T-helper 1 cell treated with Interleukin-12 subunit alpha and Interleukin-12 subunit beta and Interleukin-4 antibody, amounts not matched to agents 30 μg/mL and 1 μg/mL, for 36 hours (primary cell): Measurements from ENCODE around the gene PABPN1L.

Experiments
- H3K27ac Mint-ChIP-seq: one replicate; pipeline ENCODE4 v1.8.0; 2021; ENCODE audit warnings: mild to moderate bottlenecking, mixed read lengths
- H3K27me3 Mint-ChIP-seq: one replicate; pipeline ENCODE4 v1.8.0; 2021; ENCODE audit warnings: low read depth, mixed read lengths
- H3K36me3 Mint-ChIP-seq: one replicate; pipeline ENCODE4 v1.8.0; 2021; ENCODE audit warnings: low read depth, mixed read lengths
- H3K4me1 Mint-ChIP-seq: one replicate; pipeline ENCODE4 v1.8.0; 2021; ENCODE audit warnings: low read depth, mixed read lengths
- H3K4me3 Mint-ChIP-seq: one replicate; pipeline ENCODE4 v1.8.0; 2021; ENCODE audit warnings: mild to moderate bottlenecking, moderate library complexity, mixed read lengths
- H3K9me3 Mint-ChIP-seq: one replicate; pipeline ENCODE4 v1.8.0; 2021; ENCODE audit warnings: mixed read lengths

PABPN1L gene, protein sequence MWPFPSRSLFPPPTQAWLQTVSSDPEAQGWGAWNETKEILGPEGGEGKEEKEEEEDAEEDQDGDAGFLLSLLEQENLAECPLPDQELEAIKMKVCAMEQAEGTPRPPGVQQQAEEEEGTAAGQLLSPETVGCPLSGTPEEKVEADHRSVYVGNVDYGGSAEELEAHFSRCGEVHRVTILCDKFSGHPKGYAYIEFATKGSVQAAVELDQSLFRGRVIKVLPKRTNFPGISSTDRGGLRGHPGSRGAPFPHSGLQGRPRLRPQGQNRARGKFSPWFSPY

GRCh38 chr16:88866151-88866920, at the start of gene PABPN1L:
PABPN1L (minus strand) TSS chr16:88866660; CDS start chr16:88866606, 54 bp downstream.
- H3K27ac Mint-ChIP-seq = no peak within 1 kb of the TSS
- peaks cover 3% of the 10 kb centered on the region for H3K27me3 Mint-ChIP-seq
- no peak within 1 kb of the TSS for H3K4me3 Mint-ChIP-seq
- H3K36me3 Mint-ChIP-seq = no peaks in the 10 kb centered on the region
- H3K4me1 Mint-ChIP-seq = peaks cover 2% of the 10 kb centered on the region
- H3K9me3 Mint-ChIP-seq = no peaks in the 10 kb centered on the region

DNA sequence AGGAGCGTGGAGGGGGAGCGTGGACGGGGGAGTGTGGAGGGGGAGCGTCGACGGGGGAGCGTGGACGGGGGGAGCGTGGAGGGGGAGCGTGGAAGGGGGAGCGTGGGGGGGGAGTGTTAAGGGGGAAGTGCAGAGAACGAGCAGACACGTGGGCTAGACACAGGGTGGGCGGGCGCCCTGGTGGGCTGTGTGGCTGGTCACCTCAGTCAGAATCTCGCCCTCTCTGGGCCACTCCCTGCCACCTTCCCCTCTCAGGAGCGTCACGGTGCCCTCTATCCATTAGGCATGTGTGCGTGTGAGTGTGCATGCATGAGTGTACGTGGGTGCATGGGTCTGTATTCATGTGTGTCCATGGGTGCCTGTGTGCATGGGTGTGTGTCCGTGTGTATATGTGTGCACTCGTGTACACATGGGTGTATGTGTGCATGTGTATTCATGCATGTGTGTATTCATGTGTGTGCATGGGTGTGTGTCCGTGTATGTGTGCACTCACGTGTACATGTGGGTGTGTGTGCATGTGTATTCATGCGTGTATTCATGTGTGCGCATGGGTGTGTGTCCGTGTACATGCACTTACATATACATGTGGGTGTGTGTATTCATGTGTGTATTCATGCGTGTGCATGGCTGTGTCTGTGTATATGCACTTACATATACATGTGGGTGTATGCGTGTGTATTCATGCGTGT, 49.3 kb upstream of the PABPN1L start:
- H3K27ac Mint-ChIP-seq = no peak overlapping the region
- H3K27me3 Mint-ChIP-seq = no peaks in the 10 kb centered on the region
- H3K4me3 Mint-ChIP-seq = no peak overlapping the region
- no peaks in the 10 kb centered on the region for H3K36me3 Mint-ChIP-seq
- peaks cover 5% of the 10 kb centered on the region for H3K9me3 Mint-ChIP-seq
- H3K4me1 Mint-ChIP-seq = no peaks in the 10 kb centered on the region

GRCh38 chr16:88914750-88915368, 48.4 kb upstream of the PABPN1L start:
- Mint-ChIP-seq H3K27ac (no peak overlapping the region), H3K4me1 (no peaks in the 10 kb centered on the region), H3K36me3 (no peaks in the 10 kb centered on the region), H3K9me3 (peaks cover 5% of the 10 kb centered on the region), H3K4me3 (no peak overlapping the region), H3K27me3 (no peaks in the 10 kb centered on the region)

DNA sequence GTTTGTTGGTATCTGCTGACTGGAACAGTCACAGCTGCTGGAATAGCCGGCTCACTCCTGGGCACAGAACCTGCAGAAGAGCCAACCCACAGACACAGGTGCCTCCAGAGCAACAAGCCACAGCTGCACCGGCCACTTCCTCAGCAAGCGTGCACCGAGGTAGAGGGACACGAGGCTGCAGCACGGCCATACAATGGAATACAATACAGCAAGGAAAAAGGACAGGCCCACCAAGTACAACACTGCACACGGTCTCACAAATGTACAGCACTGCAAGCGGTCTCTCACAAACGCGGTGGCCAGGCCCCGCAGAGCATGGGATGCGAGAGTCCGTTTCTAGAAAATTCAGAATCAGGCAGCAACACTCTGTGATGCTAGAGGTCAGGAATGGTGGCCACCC, 47.4 kb upstream of the PABPN1L start:
- no peak overlapping the region for H3K27ac Mint-ChIP-seq
- H3K4me3 Mint-ChIP-seq = no peak overlapping the region
- peaks cover 5% of the 10 kb centered on the region for H3K9me3 Mint-ChIP-seq
- H3K4me1 Mint-ChIP-seq = no peaks in the 10 kb centered on the region
- no peaks in the 10 kb centered on the region for H3K27me3 Mint-ChIP-seq
- no peaks in the 10 kb centered on the region for H3K36me3 Mint-ChIP-seq

GRCh38 chr16:88913001-88913612, 46.6 kb upstream of the PABPN1L start:
- no peaks in the 10 kb centered on the region for H3K36me3 Mint-ChIP-seq
- no peak overlapping the region for H3K27ac Mint-ChIP-seq
- H3K4me1 Mint-ChIP-seq = no peaks in the 10 kb centered on the region

GRCh38 chr16:88912556-88912955, 46.1 kb upstream of the PABPN1L start:
- peaks cover 5% of the 10 kb centered on the region for H3K9me3 Mint-ChIP-seq
- H3K27me3 Mint-ChIP-seq = no peaks in the 10 kb centered on the region
- H3K36me3 Mint-ChIP-seq = no peaks in the 10 kb centered on the region
- H3K27ac Mint-ChIP-seq = no peak overlapping the region
- H3K4me3 Mint-ChIP-seq = no peak overlapping the region
- H3K4me1 Mint-ChIP-seq = no peaks in the 10 kb centered on the region

More at GRCh38 chr16:88913001-88913612, 46.6 kb upstream of the PABPN1L start:
- peaks cover 5% of the 10 kb centered on the region for H3K9me3 Mint-ChIP-seq
- H3K4me3 Mint-ChIP-seq = no peak overlapping the region
- H3K27me3 Mint-ChIP-seq = no peaks in the 10 kb centered on the region

DNA sequence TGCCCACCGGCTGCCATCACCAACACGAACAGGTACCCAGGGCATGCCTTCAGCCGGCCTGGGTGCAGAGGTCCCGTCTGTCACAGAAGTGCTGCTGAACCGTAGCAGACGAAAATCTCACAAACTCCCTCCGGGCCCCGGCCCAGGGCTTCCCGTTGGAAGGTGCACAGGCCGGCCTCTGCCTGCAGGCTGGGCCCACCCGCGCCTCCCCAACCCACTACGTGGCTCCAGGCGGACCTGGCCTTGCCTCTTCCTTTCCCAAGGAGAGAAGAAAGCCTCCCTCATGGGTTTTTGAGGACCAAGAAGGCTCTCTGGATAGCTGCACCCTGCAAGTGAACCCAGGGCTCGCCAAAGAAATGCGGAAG, 45.5 kb upstream of the PABPN1L start:
- H3K36me3 Mint-ChIP-seq = no peaks in the 10 kb centered on the region
- no peaks in the 10 kb centered on the region for H3K27me3 Mint-ChIP-seq
- H3K4me3 Mint-ChIP-seq = no peak overlapping the region
- H3K27ac Mint-ChIP-seq = no peak overlapping the region
- H3K9me3 Mint-ChIP-seq = peaks cover 5% of the 10 kb centered on the region
- H3K4me1 Mint-ChIP-seq = no peaks in the 10 kb centered on the region

DNA sequence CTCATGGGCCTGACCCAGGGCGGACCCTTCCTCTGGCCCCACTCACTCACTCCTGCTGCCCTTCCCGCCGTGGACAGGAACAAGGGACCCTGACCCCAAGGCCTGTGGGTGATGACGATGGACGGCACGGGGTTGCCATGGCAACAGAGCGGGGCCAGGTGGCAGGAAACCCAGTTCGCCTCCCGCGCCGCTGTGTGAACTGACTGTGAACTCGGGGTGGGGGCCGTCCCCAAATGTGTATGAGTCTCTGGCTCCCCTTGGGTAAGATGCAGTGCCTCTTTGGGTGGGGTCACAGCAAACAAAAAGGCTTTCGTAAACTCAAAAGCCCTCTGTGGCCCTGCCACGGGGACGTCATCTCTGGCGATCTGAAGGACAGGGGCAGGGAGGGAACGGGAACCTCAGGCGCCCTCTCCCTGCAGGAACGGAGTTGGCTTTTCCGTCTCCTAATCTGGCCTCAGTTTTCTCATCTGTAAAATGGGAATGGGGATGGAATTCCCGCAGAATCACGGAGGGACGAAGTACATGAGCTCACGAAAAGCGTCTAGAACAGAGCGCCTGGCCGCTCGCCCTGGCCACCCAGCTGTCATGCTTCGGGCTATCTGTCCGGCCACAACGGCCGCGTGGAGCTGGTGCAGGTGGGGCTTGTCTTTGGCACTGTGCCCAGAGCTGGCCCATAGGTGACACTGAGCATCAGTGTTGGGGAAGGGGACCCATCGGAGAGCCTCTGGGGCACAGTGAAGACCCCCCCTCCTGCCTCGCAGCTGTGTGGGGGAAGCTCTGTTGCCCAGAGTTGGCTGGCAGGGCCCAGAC, 44.9 kb upstream of the PABPN1L start:
- no peaks in the 10 kb centered on the region for H3K27me3 Mint-ChIP-seq
- peaks cover 5% of the 10 kb centered on the region for H3K9me3 Mint-ChIP-seq
- H3K4me3 Mint-ChIP-seq = no peak overlapping the region
- H3K36me3 Mint-ChIP-seq = no peaks in the 10 kb centered on the region
- H3K4me1 Mint-ChIP-seq = no peaks in the 10 kb centered on the region
- H3K27ac Mint-ChIP-seq = no peak overlapping the region

GRCh38 chr16:88910284-88911135, 44.0 kb upstream of the PABPN1L start:
- no peaks in the 10 kb centered on the region for H3K27me3 Mint-ChIP-seq
- no peaks in the 10 kb centered on the region for H3K9me3 Mint-ChIP-seq
- no peaks in the 10 kb centered on the region for H3K36me3 Mint-ChIP-seq
- H3K27ac Mint-ChIP-seq = no peak overlapping the region
- no peak overlapping the region for H3K4me3 Mint-ChIP-seq
- H3K4me1 Mint-ChIP-seq = no peaks in the 10 kb centered on the region

- H3K4me3 Mint-ChIP-seq = no peak overlapping the region
- no peak overlapping the region for H3K27ac Mint-ChIP-seq
- no peaks in the 10 kb centered on the region for H3K27me3 Mint-ChIP-seq
- no peaks in the 10 kb centered on the region for H3K9me3 Mint-ChIP-seq
- H3K36me3 Mint-ChIP-seq = no peaks in the 10 kb centered on the region
- H3K4me1 Mint-ChIP-seq = no peaks in the 10 kb centered on the region
Observed at GRCh38 chr16:88909431-88910210, 43.2 kb upstream of the PABPN1L start.

DNA sequence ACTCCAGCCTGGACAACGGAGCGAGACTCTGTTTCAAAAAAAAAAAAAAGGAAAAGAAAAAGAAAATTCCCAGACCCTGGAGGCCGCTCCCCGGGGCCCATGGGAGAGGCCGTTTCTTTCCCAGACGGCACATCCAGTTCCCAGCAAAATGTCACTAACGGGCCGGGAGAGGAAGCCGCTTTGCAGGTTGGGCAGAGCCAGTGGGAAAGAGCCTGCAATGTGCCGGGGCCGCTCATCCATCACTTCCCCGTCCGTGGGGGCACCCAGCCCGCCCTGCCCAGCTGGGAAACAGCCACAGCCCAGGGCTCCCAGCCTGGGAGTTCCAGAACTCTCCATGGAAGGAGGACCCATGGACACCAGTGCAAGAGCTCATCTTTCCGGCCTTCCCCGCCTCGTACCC, 41.8 kb upstream of the PABPN1L start:
- Mint-ChIP-seq H3K27me3 (no peaks in the 10 kb centered on the region), H3K4me3 (no peak overlapping the region), H3K27ac (no peak overlapping the region), H3K4me1 (no peaks in the 10 kb centered on the region), H3K9me3 (no peaks in the 10 kb centered on the region), H3K36me3 (no peaks in the 10 kb centered on the region)

DNA sequence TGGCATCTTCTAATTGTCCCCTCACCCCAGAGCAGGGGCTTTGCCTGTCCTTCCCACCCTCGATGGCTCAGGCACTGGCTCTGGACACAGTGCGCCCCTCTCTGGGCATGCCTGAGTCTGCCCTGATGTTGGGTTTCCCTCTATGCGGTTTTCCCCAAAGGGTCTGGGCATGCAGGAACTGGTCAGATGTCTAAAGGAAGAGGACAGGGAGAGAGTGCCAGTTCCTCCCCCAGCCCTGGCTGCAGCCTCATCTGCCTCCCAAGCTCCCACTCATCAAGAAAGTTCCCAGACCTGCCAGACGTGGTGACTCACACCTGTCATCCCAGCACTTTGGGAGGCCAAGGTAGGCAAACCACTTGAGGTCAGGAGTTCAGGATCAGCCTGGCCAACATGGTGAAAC, 41.3 kb upstream of the PABPN1L start:
- no peaks in the 10 kb centered on the region for H3K27me3 Mint-ChIP-seq
- no peaks in the 10 kb centered on the region for H3K9me3 Mint-ChIP-seq
- no peaks in the 10 kb centered on the region for H3K36me3 Mint-ChIP-seq
- H3K27ac Mint-ChIP-seq = no peak overlapping the region
- H3K4me1 Mint-ChIP-seq = no peaks in the 10 kb centered on the region
- H3K4me3 Mint-ChIP-seq = no peak overlapping the region
